H9 (cell line): ENCODE measurements around the gene SAMHD1. TPM values are rescaled to one million over a fixed set of nuclear protein-coding genes. Genes with fewer than 3 reads are reported as not detected.

Source experiments
- DNase-seq: peaks from one replicate; pipeline ENCODE4 v3.0.0-alpha.2; 2017
- H2AFZ ChIP-seq: one replicate; pipeline ENCODE4 v1.6.1; 2013; ENCODE audit warnings: mild to moderate bottlenecking, low read length, control low read depth, moderate library complexity
- H2AK5ac ChIP-seq: 2 replicates; pipeline ENCODE4 v1.6.1; 2013; ENCODE audit warnings: low read length, control low read depth, mixed read lengths; ENCODE audit not compliant: insufficient read length
- H2BK120ac ChIP-seq: one replicate; pipeline ENCODE4 v1.6.1; 2013; ENCODE audit warnings: low read depth, mild to moderate bottlenecking, low read length, control low read depth, inconsistent platforms; ENCODE audit not compliant: poor library complexity, severe bottlenecking
- H2BK12ac ChIP-seq: 2 replicates; pipeline ENCODE4 v1.6.1; 2013; ENCODE audit warnings: low read length, control low read depth, mixed read lengths, low read depth; ENCODE audit not compliant: insufficient read length
- H2BK15ac ChIP-seq: 2 replicates; pipeline ENCODE4 v1.6.1; 2013; ENCODE audit warnings: low read depth, low read length, control low read depth
- H2BK20ac ChIP-seq: one replicate; pipeline ENCODE4 v1.6.1; 2013; ENCODE audit warnings: low read depth, mild to moderate bottlenecking, low read length, control low read depth, inconsistent platforms; ENCODE audit not compliant: poor library complexity, severe bottlenecking
- H2BK5ac ChIP-seq: 2 replicates; pipeline ENCODE4 v1.6.1; 2013; ENCODE audit warnings: low read length, control low read depth, mixed read lengths; ENCODE audit not compliant: insufficient read length
- H3K14ac ChIP-seq: 2 replicates; pipeline ENCODE4 v1.6.1; 2013; ENCODE audit warnings: low read length, control low read depth; ENCODE audit not compliant: insufficient read depth
- H3K18ac ChIP-seq: 2 replicates; pipeline ENCODE4 v1.6.1; 2013; ENCODE audit warnings: low read depth, mild to moderate bottlenecking, mixed read lengths, low read length, control low read depth; ENCODE audit not compliant: insufficient read length
- H3K23ac ChIP-seq: 2 replicates; pipeline ENCODE4 v1.6.1; 2013; ENCODE audit warnings: low read length, control low read depth, mixed read lengths, low read depth; ENCODE audit not compliant: insufficient read length
- H3K23me2 ChIP-seq: 2 replicates; pipeline ENCODE4 v1.6.1; 2013; ENCODE audit warnings: low read depth, mild to moderate bottlenecking, mixed read lengths, low read length, control low read depth; ENCODE audit not compliant: insufficient read length, poor library complexity, severe bottlenecking
- H3K27ac ChIP-seq: 2 replicates; pipeline ENCODE4 v1.5.1; 2013; ENCODE audit warnings: low read length, control low read depth, mixed read lengths, low read depth; ENCODE audit not compliant: insufficient read length
- H3K27me3 ChIP-seq: 2 replicates; pipeline ENCODE4 v1.6.1; 2013; ENCODE audit warnings: low read length, control low read depth, inconsistent platforms; ENCODE audit not compliant: insufficient read depth
- H3K4ac ChIP-seq: 2 replicates; pipeline ENCODE4 v1.6.1; 2013; ENCODE audit warnings: low read depth, mild to moderate bottlenecking, control low read depth, inconsistent platforms, low read length, moderate library complexity
- H3K4me1 ChIP-seq: 2 replicates; pipeline ENCODE4 v1.6.1; 2013; ENCODE audit warnings: low read length, control low read depth, inconsistent platforms; ENCODE audit not compliant: insufficient read depth
- H3K4me2 ChIP-seq: 2 replicates; pipeline ENCODE4 v1.6.1; 2013; ENCODE audit warnings: low read length, control low read depth, mixed read lengths; ENCODE audit not compliant: insufficient read length, insufficient read depth
- H3K56ac ChIP-seq: 2 replicates; pipeline ENCODE4 v1.6.1; 2013; ENCODE audit warnings: low read depth, mild to moderate bottlenecking, mixed read lengths, low read length, control low read depth; ENCODE audit not compliant: insufficient read length
- H3K79me1 ChIP-seq: 2 replicates; pipeline ENCODE4 v1.6.1; 2013; ENCODE audit warnings: low read depth, mild to moderate bottlenecking, moderate library complexity, low read length, control low read depth, inconsistent platforms; ENCODE audit not compliant: insufficient read depth, poor library complexity, severe bottlenecking
- H3K79me2 ChIP-seq: 2 replicates; pipeline ENCODE4 v1.6.1; 2013; ENCODE audit warnings: low read length, control low read depth, inconsistent platforms; ENCODE audit not compliant: insufficient read depth
- H3K9ac ChIP-seq: 2 replicates; pipeline ENCODE4 v1.6.1; 2013; ENCODE audit warnings: low read length, control low read depth, mixed read lengths; ENCODE audit not compliant: insufficient read length; ENCODE audit errors: extremely low read depth
- H3K9me3 ChIP-seq: one replicate; pipeline ENCODE4 v1.6.1; 2013; ENCODE audit warnings: low read depth, low read length, inconsistent platforms; ENCODE audit not compliant: control insufficient read depth
- H3T11ph ChIP-seq: one replicate; pipeline ENCODE4 v1.6.1; 2013; ENCODE audit warnings: mild to moderate bottlenecking, low read length, control low read depth, inconsistent platforms
- H4K20me1 ChIP-seq: one replicate; pipeline ENCODE4 v1.6.1; 2013; ENCODE audit not compliant: control insufficient read depth, insufficient read length, insufficient read depth
- H4K5ac ChIP-seq: 2 replicates; pipeline ENCODE4 v1.6.1; 2013; ENCODE audit warnings: low read depth, mild to moderate bottlenecking, mixed read lengths, low read length, control low read depth; ENCODE audit not compliant: insufficient read length
- H4K8ac ChIP-seq: replicated peaks from 2 replicates; pipeline ENCODE4 v1.6.1; 2013; ENCODE audit warnings: low read length, control low read depth, mixed read lengths, low read depth; ENCODE audit not compliant: insufficient read length
- H4K91ac ChIP-seq: 2 replicates; pipeline ENCODE4 v1.6.1; 2013; ENCODE audit warnings: low read depth, mild to moderate bottlenecking, moderate library complexity, mixed read lengths, low read length, control low read depth; ENCODE audit not compliant: insufficient read length
- H3K27ac Mint-ChIP-seq, 3 experiments: 2 replicates in 2 of 3; 3 replicates in 1 of 3; pipeline ENCODE4 v1.8.0; 2020 to 2021; ENCODE audit warnings: mixed read lengths in 3 of 3, mild to moderate bottlenecking in 1 of 3, moderate library complexity in 1 of 3
- H3K27me3 Mint-ChIP-seq: 2 replicates; pipeline ENCODE4 v1.8.0; 2021; ENCODE audit warnings: low read depth, mild to moderate bottlenecking, moderate library complexity, mixed read lengths
- H3K36me3 Mint-ChIP-seq, 3 experiments: 2 replicates in 2 of 3; 3 replicates in 1 of 3; pipeline ENCODE4 v1.8.0; 2020 to 2021; ENCODE audit warnings: low read depth in 3 of 3, mixed read lengths in 3 of 3; ENCODE audit not compliant: insufficient read depth in 1 of 3
- H3K4me1 Mint-ChIP-seq, 2 experiments: 2 replicates each; pipeline ENCODE4 v1.8.0; 2020; ENCODE audit warnings: mixed read lengths in 2 of 2
- H3K4me3 Mint-ChIP-seq, 2 experiments: 2 replicates in 1 of 2; 3 replicates in 1 of 2; pipeline ENCODE4 v1.8.0; 2020 to 2021; ENCODE audit warnings: mild to moderate bottlenecking in 2 of 2, mixed read lengths in 2 of 2, moderate library complexity in 1 of 2
- H3K9me3 Mint-ChIP-seq, 2 experiments: 2 replicates in 1 of 2; 3 replicates in 1 of 2; pipeline ENCODE4 v1.8.0; 2020; ENCODE audit warnings: mild to moderate bottlenecking in 2 of 2, mixed read lengths in 2 of 2, moderate library complexity in 1 of 2
- CTCF ChIP-seq: fragments of 200-600 bp; sonication (generic); conservative IDR thresholded peaks from 3 replicates; pipeline ENCODE4 v1.8.0; 2021; ENCODE audit warnings: antibody characterized with exemption, mild to moderate bottlenecking
- WGBS: extraction: QIAGEN DNeasy Blood & Tissue Kit; methylation state at CpG from one replicate; pipeline ENCODE4 v1.1.7; 2013; ENCODE audit warnings: missing lambda C conversion rate, low lambda C conversion rate, mixed read lengths; ENCODE audit not compliant: insufficient read length; ENCODE audit errors: extremely low coverage; 5-methylcytosine and 5-hydroxymethylcytosine counted together
- total RNA-seq: library from RNA; stranded (reverse); gene quantifications from 2 replicates; pipeline ENCODE4 v1.2.1, GENCODE V29; 2021

Gene SAMHD1
- total RNA-seq, 1 experiment from 2014 or later, result 53.1 TPM

- Histone ChIP-seq H3K27ac (no peak overlapping the region), H2BK15ac (no peak overlapping the region), H3K4me2 (no peak overlapping the region), H2BK5ac (no peak overlapping the region), H3K14ac (no peak overlapping the region; the same call in 1 of the 2 replicates), H4K20me1 (no peaks in the 10 kb centered on the region), H3K23ac (no peak overlapping the region), H2AK5ac (no peak overlapping the region), H3K56ac (no peak overlapping the region), H3T11ph (no peak overlapping the region), H3K9ac (no peak overlapping the region), H3K4me1 (no peaks in the 10 kb centered on the region), H3K18ac (no peak overlapping the region), H2BK12ac (no peak overlapping the region), H2AFZ (no peak overlapping the region), H2BK20ac (no peak overlapping the region), H4K91ac (no peak overlapping the region), H3K23me2 (no peaks in the 10 kb centered on the region), H4K8ac (no peak overlapping the region), H3K4ac (no peak overlapping the region), H2BK120ac (no peak overlapping the region), H4K5ac (no peak overlapping the region), H3K27me3 (no peaks in the 10 kb centered on the region), H3K79me1 (no peaks in the 10 kb centered on the region), H3K79me2 (no peaks in the 10 kb centered on the region), H3K9me3 (no peaks in the 10 kb centered on the region)
- DNase-seq, result no peak
- H3K9me3 Mint-ChIP-seq, result no peaks in the 10 kb centered on the region
- H3K4me3 Mint-ChIP-seq, result no peak overlapping the region
- no peak for TF ChIP-seq CTCF
- peaks cover 9% of the 10 kb centered on the region for H3K27me3 Mint-ChIP-seq
- WGBS, result no CpG with 5 or more reads among the region's 16 CpGs
- H3K4me1 Mint-ChIP-seq, result no peaks in the 10 kb centered on the region
- no peaks in the 10 kb centered on the region for H3K36me3 Mint-ChIP-seq
- no peak overlapping the region for H3K27ac Mint-ChIP-seq
Measured at GRCh38 chr20:36871640-36872570, 79.6 kb downstream of the SAMHD1 start.
